Measurements from ENCODE around the gene WDR82. TPM values are rescaled to one million over a fixed set of nuclear protein-coding genes. Genes with fewer than 3 reads are reported as not detected.

WDR82 gene
- total RNA-seq, 1 donor from 2014 or later = 69.9 TPM

DNA sequence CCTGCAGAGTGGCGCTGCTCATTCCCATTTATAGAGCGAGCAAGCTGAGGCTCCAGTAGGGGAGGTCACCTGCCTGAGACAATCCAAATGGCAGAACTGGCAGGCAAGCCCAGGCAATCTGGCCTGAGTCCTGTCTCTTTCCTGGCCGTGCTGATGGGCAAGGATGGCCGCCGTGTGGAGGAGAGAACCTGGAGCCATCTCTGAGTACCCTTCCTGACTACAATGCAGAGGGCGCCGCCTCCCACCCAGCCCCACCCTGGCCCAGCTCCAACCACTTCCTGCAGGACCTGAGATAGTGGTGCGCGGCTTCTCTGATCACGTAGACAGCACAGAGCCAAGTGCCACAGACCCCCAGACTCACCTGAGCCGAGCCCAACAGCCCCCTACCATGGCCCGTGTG, 60.0 kb downstream of the WDR82 start:
- Histone ChIP-seq H3K27ac (ENCODE audit: low read depth, low read length) (peak overlapping the region; percentile 54), H3K27me3 (ENCODE audit: control insufficient read depth in 3 of 3, insufficient read depth in 3 of 3, low read length in 3 of 3) (no peaks in the 10 kb centered on the region), H3K9me3 (ENCODE audit: control insufficient read depth in 3 of 3, low read length in 3 of 3) (no peaks in the 10 kb centered on the region), H3K4me3 (ENCODE audit: low read length in 3 of 3) (peak overlapping the region in 1 of 3 donors; percentile 13), H3K9ac (ENCODE audit: low read depth in 1 of 3, low read length in 3 of 3) (peak overlapping the region in 1 of 3 donors; percentile 40), H3K36me3 (ENCODE audit: control insufficient read depth in 3 of 3, insufficient read depth in 3 of 3, low read length in 3 of 3) (peaks cover 22 to 31% (median 22%) of the 10 kb centered on the region in 3 donors), H3K4me1 (ENCODE audit: control insufficient read depth in 3 of 3, insufficient read depth in 3 of 3, low read length in 3 of 3) (peaks cover 42 to 44% (median 43%) of the 10 kb centered on the region in 3 donors)

GRCh38 chr3:52218026-52218425, 60.4 kb downstream of the WDR82 start:
- Histone ChIP-seq H3K4me1 (ENCODE audit: control insufficient read depth in 3 of 3, insufficient read depth in 3 of 3, low read length in 3 of 3) (peaks cover 42 to 44% (median 43%) of the 10 kb centered on the region in 3 donors), H3K4me3 (ENCODE audit: low read length in 3 of 3) (no peak overlapping the region)

GRCh38 chr3:52217409-52217805, 61.0 kb downstream of the WDR82 start:
- peaks cover 39 to 44% (median 42%) of the 10 kb centered on the region in 3 donors for H3K4me1 ChIP-seq (ENCODE audit: control insufficient read depth in 3 of 3, insufficient read depth in 3 of 3, low read length in 3 of 3)
- no peaks in the 10 kb centered on the region for H3K27me3 ChIP-seq (ENCODE audit: control insufficient read depth in 3 of 3, insufficient read depth in 3 of 3, low read length in 3 of 3)
- H3K9ac ChIP-seq (ENCODE audit: low read depth in 1 of 3, low read length in 3 of 3) = peak overlapping the region in 1 of 3 donors; percentile 57
- H3K27ac ChIP-seq (ENCODE audit: low read depth, low read length) = peak overlapping the region; percentile 54
- no peaks in the 10 kb centered on the region for H3K9me3 ChIP-seq (ENCODE audit: control insufficient read depth in 3 of 3, low read length in 3 of 3)
- H3K4me3 ChIP-seq (ENCODE audit: low read length in 3 of 3) = peak overlapping the region in 1 of 3 donors; percentile 35
- H3K36me3 ChIP-seq (ENCODE audit: control insufficient read depth in 3 of 3, insufficient read depth in 3 of 3, low read length in 3 of 3) = peaks cover 29 to 33% (median 30%) of the 10 kb centered on the region in 3 donors

More at GRCh38 chr3:52218026-52218425, 60.4 kb downstream of the WDR82 start:
- Histone ChIP-seq H3K27me3 (ENCODE audit: control insufficient read depth in 3 of 3, insufficient read depth in 3 of 3, low read length in 3 of 3) (no peaks in the 10 kb centered on the region), H3K36me3 (ENCODE audit: control insufficient read depth in 3 of 3, insufficient read depth in 3 of 3, low read length in 3 of 3) (peaks cover 25 to 34% (median 26%) of the 10 kb centered on the region in 3 donors), H3K27ac (ENCODE audit: low read depth, low read length) (peak overlapping the region; percentile 54), H3K9me3 (ENCODE audit: control insufficient read depth in 3 of 3, low read length in 3 of 3) (no peaks in the 10 kb centered on the region), H3K9ac (ENCODE audit: low read depth in 1 of 3, low read length in 3 of 3) (peak overlapping the region in 1 of 3 donors; percentile 40)

DNA sequence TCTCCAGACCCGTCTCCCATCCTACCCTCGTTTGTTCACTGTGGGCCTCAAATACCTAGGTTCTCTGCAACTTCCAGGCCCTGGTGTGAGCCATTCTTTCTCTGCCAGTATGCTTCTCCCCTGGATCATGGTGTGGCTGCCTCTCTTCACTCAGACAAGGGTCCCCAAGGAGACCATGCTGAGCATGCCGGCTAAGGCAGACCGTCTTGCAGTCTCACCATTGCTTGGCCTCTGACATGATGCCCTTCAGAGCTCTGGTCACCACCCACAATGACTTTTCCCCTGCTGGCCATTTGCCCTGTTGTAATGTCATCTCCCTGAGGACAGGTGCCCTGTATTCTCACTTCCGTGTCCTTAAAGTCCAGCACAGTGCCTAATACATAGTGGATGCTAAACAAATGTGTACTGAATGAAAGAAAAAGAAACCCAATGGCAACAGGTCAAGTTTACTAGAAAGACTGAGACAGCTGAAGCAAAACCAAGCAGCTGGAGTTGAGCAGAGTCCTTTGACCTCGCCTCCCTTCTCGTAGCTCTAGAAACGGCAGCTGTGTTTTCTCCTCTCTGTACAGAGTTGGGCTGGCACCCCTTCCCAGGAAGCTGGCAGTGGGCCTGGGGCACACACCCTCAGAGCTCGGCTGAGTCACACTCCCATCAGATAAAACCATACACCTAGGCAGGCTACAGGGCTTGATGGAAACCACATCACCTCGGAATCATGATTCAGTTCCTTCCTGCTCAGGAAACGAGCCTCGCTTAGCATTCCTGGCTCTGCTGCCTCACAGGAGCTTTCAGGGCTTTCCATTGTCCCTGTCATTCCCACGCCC, 61.7 kb downstream of the WDR82 start:
- peaks cover 35 to 36% (median 36%) of the 10 kb centered on the region in 3 donors for H3K36me3 ChIP-seq (ENCODE audit: control insufficient read depth in 3 of 3, insufficient read depth in 3 of 3, low read length in 3 of 3)
- H3K4me3 ChIP-seq (ENCODE audit: low read length in 3 of 3) = peak overlapping the region in 2 of 3 donors; percentile 44 to 54
- peaks cover 33 to 40% (median 39%) of the 10 kb centered on the region in 3 donors for H3K4me1 ChIP-seq (ENCODE audit: control insufficient read depth in 3 of 3, insufficient read depth in 3 of 3, low read length in 3 of 3)
- peak overlapping the region in 2 of 3 donors; percentile 22 to 57 for H3K9ac ChIP-seq (ENCODE audit: low read depth in 1 of 3, low read length in 3 of 3)
- H3K27ac ChIP-seq (ENCODE audit: low read depth, low read length) = peak overlapping the region; percentile 54
- H3K27me3 ChIP-seq (ENCODE audit: control insufficient read depth in 3 of 3, insufficient read depth in 3 of 3, low read length in 3 of 3) = no peaks in the 10 kb centered on the region
- no peaks in the 10 kb centered on the region for H3K9me3 ChIP-seq (ENCODE audit: control insufficient read depth in 3 of 3, low read length in 3 of 3)

DNA sequence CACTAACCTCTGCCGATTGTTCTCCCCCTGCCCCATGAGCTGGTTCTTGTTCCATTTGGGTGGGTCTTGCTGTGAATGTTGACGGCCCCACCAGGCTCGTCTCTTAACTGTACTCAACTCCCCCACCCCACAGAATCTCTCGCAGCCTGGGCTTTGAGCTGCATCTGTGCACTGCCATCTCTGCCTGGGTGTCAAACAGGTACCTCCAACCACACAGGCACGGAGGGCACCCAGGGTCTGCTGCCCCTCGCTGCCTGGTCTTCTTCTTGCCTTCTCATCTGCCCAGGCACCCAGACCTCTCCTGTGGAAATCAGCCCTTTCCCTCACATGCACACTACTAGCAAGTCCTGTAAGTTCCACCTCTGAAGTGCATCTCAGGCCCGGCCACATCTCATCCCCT, 63.1 kb downstream of the WDR82 start:
- H3K4me1 ChIP-seq (ENCODE audit: control insufficient read depth in 3 of 3, insufficient read depth in 3 of 3, low read length in 3 of 3) = peaks cover 20 to 30% (median 25%) of the 10 kb centered on the region in 3 donors
- H3K4me3 ChIP-seq (ENCODE audit: low read length in 3 of 3) = no peak overlapping the region
- no peaks in the 10 kb centered on the region for H3K9me3 ChIP-seq (ENCODE audit: control insufficient read depth in 3 of 3, low read length in 3 of 3)
- no peak overlapping the region for H3K27ac ChIP-seq (ENCODE audit: low read depth, low read length)
- no peaks in the 10 kb centered on the region for H3K27me3 ChIP-seq (ENCODE audit: control insufficient read depth in 3 of 3, insufficient read depth in 3 of 3, low read length in 3 of 3)
- H3K9ac ChIP-seq (ENCODE audit: low read depth in 1 of 3, low read length in 3 of 3) = no peak overlapping the region
- peaks cover 49 to 51% (median 50%) of the 10 kb centered on the region in 3 donors for H3K36me3 ChIP-seq (ENCODE audit: control insufficient read depth in 3 of 3, insufficient read depth in 3 of 3, low read length in 3 of 3)

DNA sequence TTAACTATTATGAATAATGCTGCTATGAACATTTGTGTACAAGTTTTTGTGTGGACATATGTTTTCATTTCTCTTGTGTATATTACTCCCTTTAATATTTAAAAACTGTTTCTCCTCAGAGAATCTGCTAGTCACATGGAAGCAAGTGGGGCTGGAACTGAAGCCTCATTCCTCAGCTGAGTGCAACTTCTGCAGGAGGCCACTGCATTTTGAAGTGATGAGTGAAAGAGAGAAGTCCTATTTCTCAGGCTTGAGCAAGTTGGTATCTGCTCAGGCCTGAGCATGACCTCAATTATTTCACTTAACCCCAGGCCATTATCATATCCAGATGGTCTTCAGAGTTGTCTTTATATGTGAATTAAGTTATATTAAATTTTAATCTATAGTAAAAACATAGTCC, 64.5 kb downstream of the WDR82 start:
- Histone ChIP-seq H3K9ac (ENCODE audit: low read depth in 1 of 3, low read length in 3 of 3) (no peak overlapping the region), H3K9me3 (ENCODE audit: control insufficient read depth in 3 of 3, low read length in 3 of 3) (no peaks in the 10 kb centered on the region), H3K27me3 (ENCODE audit: control insufficient read depth in 3 of 3, insufficient read depth in 3 of 3, low read length in 3 of 3) (no peaks in the 10 kb centered on the region), H3K36me3 (ENCODE audit: control insufficient read depth in 3 of 3, insufficient read depth in 3 of 3, low read length in 3 of 3) (peaks cover 61 to 62% (median 62%) of the 10 kb centered on the region in 3 donors), H3K27ac (ENCODE audit: low read depth, low read length) (no peak overlapping the region), H3K4me3 (ENCODE audit: low read length in 3 of 3) (no peak overlapping the region), H3K4me1 (ENCODE audit: control insufficient read depth in 3 of 3, insufficient read depth in 3 of 3, low read length in 3 of 3) (peaks cover 20 to 26% (median 25%) of the 10 kb centered on the region in 3 donors)

GRCh38 chr3:52213005-52213404, 65.4 kb downstream of the WDR82 start:
- H3K27ac ChIP-seq (ENCODE audit: low read depth, low read length) = no peak overlapping the region
- no peak overlapping the region for H3K9ac ChIP-seq (ENCODE audit: low read depth in 1 of 3, low read length in 3 of 3)
- no peaks in the 10 kb centered on the region for H3K9me3 ChIP-seq (ENCODE audit: control insufficient read depth in 3 of 3, low read length in 3 of 3)
- peaks cover 69 to 71% (median 71%) of the 10 kb centered on the region in 3 donors for H3K36me3 ChIP-seq (ENCODE audit: control insufficient read depth in 3 of 3, insufficient read depth in 3 of 3, low read length in 3 of 3)
- no peaks in the 10 kb centered on the region for H3K27me3 ChIP-seq (ENCODE audit: control insufficient read depth in 3 of 3, insufficient read depth in 3 of 3, low read length in 3 of 3)
- no peak overlapping the region for H3K4me3 ChIP-seq (ENCODE audit: low read length in 3 of 3)
- peaks cover 15 to 22% (median 20%) of the 10 kb centered on the region in 3 donors for H3K4me1 ChIP-seq (ENCODE audit: control insufficient read depth in 3 of 3, insufficient read depth in 3 of 3, low read length in 3 of 3)

GRCh38 chr3:52211268-52211891, 67.1 kb downstream of the WDR82 start:
- Histone ChIP-seq H3K4me1 (ENCODE audit: control insufficient read depth in 3 of 3, insufficient read depth in 3 of 3, low read length in 3 of 3) (peaks cover 2 to 9% (median 6%) of the 10 kb centered on the region in 3 donors), H3K27ac (ENCODE audit: low read depth, low read length) (no peak overlapping the region), H3K4me3 (ENCODE audit: low read length in 3 of 3) (no peak overlapping the region), H3K27me3 (ENCODE audit: control insufficient read depth in 3 of 3, insufficient read depth in 3 of 3, low read length in 3 of 3) (no peaks in the 10 kb centered on the region), H3K36me3 (ENCODE audit: control insufficient read depth in 3 of 3, insufficient read depth in 3 of 3, low read length in 3 of 3) (peaks cover 79 to 84% (median 80%) of the 10 kb centered on the region in 3 donors), H3K9ac (ENCODE audit: low read depth in 1 of 3, low read length in 3 of 3) (no peak overlapping the region), H3K9me3 (ENCODE audit: control insufficient read depth in 3 of 3, low read length in 3 of 3) (no peaks in the 10 kb centered on the region)

DNA sequence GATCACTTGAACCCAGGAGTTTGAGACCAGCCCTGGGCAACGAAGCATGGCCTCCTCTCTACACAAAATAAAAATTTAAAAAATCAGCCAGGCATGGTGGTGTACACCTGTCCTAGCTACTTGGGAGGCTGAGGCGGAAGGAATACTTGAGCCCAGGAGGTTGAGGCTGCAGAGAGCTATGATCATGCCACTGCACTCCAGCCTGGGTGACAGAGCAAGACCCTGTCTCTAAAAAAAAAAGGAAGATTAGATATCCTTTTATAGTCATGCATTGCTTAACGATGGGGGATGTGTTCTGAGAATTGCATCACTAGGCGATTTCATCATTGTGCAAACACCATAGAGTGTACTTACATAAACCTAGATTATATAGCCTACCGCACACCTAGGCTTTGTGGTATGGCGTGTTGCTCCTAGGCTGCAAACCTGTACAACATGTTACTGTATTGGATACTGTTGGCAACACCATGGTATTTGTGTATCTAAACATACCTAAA, 67.9 kb downstream of the WDR82 start:
- Histone ChIP-seq H3K4me1 (ENCODE audit: control insufficient read depth in 3 of 3, insufficient read depth in 3 of 3, low read length in 3 of 3) (peaks cover 0 to 3% (median 0%) of the 10 kb centered on the region in 3 donors), H3K4me3 (ENCODE audit: low read length in 3 of 3) (no peak overlapping the region), H3K9me3 (ENCODE audit: control insufficient read depth in 3 of 3, low read length in 3 of 3) (no peaks in the 10 kb centered on the region), H3K27ac (ENCODE audit: low read depth, low read length) (no peak overlapping the region), H3K36me3 (ENCODE audit: control insufficient read depth in 3 of 3, insufficient read depth in 3 of 3, low read length in 3 of 3) (peaks cover 82 to 91% (median 86%) of the 10 kb centered on the region in 3 donors), H3K9ac (ENCODE audit: low read depth in 1 of 3, low read length in 3 of 3) (no peak overlapping the region), H3K27me3 (ENCODE audit: control insufficient read depth in 3 of 3, insufficient read depth in 3 of 3, low read length in 3 of 3) (no peaks in the 10 kb centered on the region)
